ENCODE results near the gene TSPAN5. TPM values are rescaled to one million over a fixed set of nuclear protein-coding genes. Genes with fewer than 3 reads are reported as not detected.

The TSPAN5 gene
- total and polyA plus RNA-seq, 2 of the 4 experiments (the other 2 are of a cell fraction) = 64.8 to 79.6 TPM

GRCh38 chr4:98659741-98660462, 1.5 kb upstream of the TSPAN5 start (continued):
- TF ChIP-seq MAZ (IDR thresholded peaks at IDR 0.05; ENCODE audit: borderline replicate concordance, low read depth, low read length) (no peak), RCOR1 (IDR thresholded peaks at IDR 0.05; ENCODE audit: insufficient replicate concordance, low read length) (no peak), MAFK (IDR thresholded peaks at IDR 0.05; ENCODE audit: low read depth, low read length) (peak; percentile 37)

- H3K56ac ChIP-seq (ENCODE audit: extremely low read depth, insufficient read depth, low read length) = peak overlapping the region; percentile 64
- H3K9me3 ChIP-seq (ENCODE audit: control insufficient read depth, insufficient read depth, low read length) = no peaks in the 10 kb centered on the region
- peak overlapping the region; percentile 96 for H3K23ac ChIP-seq (ENCODE audit: low read depth, low read length)
- ChIA-PET CTCF (interaction anchor here (0.6 to 1.3 kb wide), 3 partner anchors 17 to 728 kb away, joined by 3 to 8 read pairs (median 3); no protein-coding TSS in a partner anchor), POLR2A (ENCODE audit: unreplicated experiment) (no interaction called here)
- H3K4ac ChIP-seq (ENCODE audit: low read depth, low read length) = peak overlapping the region; percentile 97
- DNase-seq (peak; percentile 57), ATAC-seq (ENCODE audit: low read depth) (peak; percentile 1)
- peak overlapping the region; percentile 89 for H2BK20ac ChIP-seq (ENCODE audit: low read depth, low read length)
- H2BK15ac ChIP-seq (ENCODE audit: low read depth, low read length) = peak overlapping the region; percentile 75
- peak overlapping the region; percentile 91 for H3K18ac ChIP-seq (ENCODE audit: low read depth, low read length)
- peak overlapping the region; percentile 91 for H3K4me2 ChIP-seq (ENCODE audit: low read depth, low read length)
- peaks cover 8% of the 10 kb centered on the region; the same call in 1 of the 2 replicates for H4K20me1 ChIP-seq (ENCODE audit: insufficient read depth, low read length)
- H3K4me1 ChIP-seq (ENCODE audit: control insufficient read depth, insufficient read depth, low read length) = peaks cover 21% of the 10 kb centered on the region
- intact Hi-C loops (cut with micrococcal nuclease) (loop anchor here (5.0 to 10.0 kb wide), 6 partner anchors 112 to 803 kb away; partner anchors contain the start of genes ADH5 and METAP1), in situ Hi-C loops (cut with MboI; ENCODE audit: low sequenced_read_pairs) (loop anchor here (5.0 to 25.0 kb wide), 4 partner anchors 192 to 497 kb away; partner anchors contain the start of genes EIF4E and RAP1GDS1), dilution Hi-C loops (cut with HindIII; ENCODE audit: low sequenced_read_pairs, unreplicated experiment) (no loop called here)
- peak overlapping the region; percentile 60 for H4K91ac ChIP-seq (ENCODE audit: insufficient read depth, low read depth, low read length)
- peak overlapping the region; percentile 64 for H3K4me3 ChIP-seq (ENCODE audit: insufficient read depth, low read depth, low read length)
- H3K27ac ChIP-seq (ENCODE audit: insufficient read depth, low read length) = peak overlapping the region; percentile 94
- H3K27me3 ChIP-seq (ENCODE audit: control insufficient read depth, insufficient read depth, low read length) = no peaks in the 10 kb centered on the region
- peak overlapping the region; percentile 89 for H2BK120ac ChIP-seq (ENCODE audit: low read depth, low read length)
- no CpG with 5 or more reads among the region's 17 CpGs for WGBS, 2 experiments (ENCODE audit: extremely low coverage in 2 of 2, insufficient read length in 1 of 2)
- H2AK9ac ChIP-seq (replicated peaks; ENCODE audit: low read depth, low read length, poor library complexity) = peak overlapping the region; percentile 99
- H3K14ac ChIP-seq (replicated peaks; ENCODE audit: low read depth, low read length) = peak overlapping the region; percentile 82
- H4K8ac ChIP-seq (ENCODE audit: low read depth in 2 of 2, low read length in 2 of 2) = peak overlapping the region; percentile 26 to 90
- peak overlapping the region; percentile 88 for H4K5ac ChIP-seq (ENCODE audit: low read depth, low read length)
- TF ChIP-seq CTCF (conservative IDR thresholded peaks at IDR 0.05; ENCODE audit: low read depth, low read length) = peak; percentile 5; the same call in 1 of the 2 replicates
- peak; percentile 40; the same call in 1 of the 2 replicates for TF ChIP-seq RAD21 (IDR thresholded peaks at IDR 0.05; ENCODE audit: low read length)
- no peak for TF ChIP-seq FOS (IDR thresholded peaks at IDR 0.05; ENCODE audit: low read depth, low read length)
- no peak for TF ChIP-seq MAFK (IDR thresholded peaks at IDR 0.05; ENCODE audit: low read depth, low read length)
- TF ChIP-seq RCOR1 (IDR thresholded peaks at IDR 0.05; ENCODE audit: insufficient replicate concordance, low read length) = no peak
- H3K36me3 ChIP-seq (ENCODE audit: control insufficient read depth, insufficient read depth, low read length) = no peaks in the 10 kb centered on the region
- peak overlapping the region; percentile 95 for H2AK5ac ChIP-seq (ENCODE audit: low read depth, low read length)
- peaks cover 6 to 45% of the 10 kb centered on the region in 2 experiments; a peak in 3 of 4 replicates for H3K79me1 ChIP-seq (ENCODE audit: low read depth in 1 of 2, low read length in 2 of 2)
- peaks cover 7% of the 10 kb centered on the region for H3K9me1 ChIP-seq (ENCODE audit: insufficient read depth, low read length)
- peak overlapping the region; percentile 93 for H3K9ac ChIP-seq (ENCODE audit: low read depth, low read length)
- H2BK5ac ChIP-seq (ENCODE audit: low read depth, low read length, poor library complexity, severe bottlenecking) = peak overlapping the region; percentile 81
- peak overlapping the region; percentile 96 for H2AFZ ChIP-seq (replicated peaks; ENCODE audit: low read length, poor library complexity)
- no TSS peak for BruUV-seq (replicated peaks)
These were observed 738 bp upstream of the TSPAN5 start for GRCh38 chr4:98659106-98659592.

Data from IMR-90 (cell line).